Right lobe of liver (tissue), 6 donors: ENCODE measurements around the gene RABGGTB. TPM values are rescaled to one million over a fixed set of nuclear protein-coding genes. Genes with fewer than 3 reads are reported as not detected.
"Not testable (repeated sequence)": the region's sequence is repeated elsewhere in the genome, so short reads cannot be mapped to it uniquely, and the experiment has no call there.

ENCODE experiments used
- ATAC-seq, 4 donors: fragments of 200-7000 bp; cut with Tn5 transposase; one replicate each; pipeline ENCODE4 v1.9.1; 2020; ENCODE audit warnings: mild to moderate bottlenecking in 4 of 4, moderate library complexity in 4 of 4
- DNase-seq, 3 donors: peaks; one replicate each; pipeline ENCODE4 v3.0.0-alpha.2; 2020
- H3K27ac ChIP-seq, 3 donors: fragments of 200-600 bp; one replicate each; pipeline ENCODE4 v1.8.0; 2022
- H3K27me3 ChIP-seq, 2 donors: fragments of 200-600 bp; one replicate each; pipeline ENCODE4 v1.8.0; 2022
- H3K36me3 ChIP-seq, 4 donors: fragments of 200-600 bp; sonication (generic) in 1 of 4; one replicate each; pipeline versions ENCODE4 v1.5.1 to v1.8.0; 2017 to 2022; ENCODE audit warnings: control low read depth in 1 of 4
- H3K4me1 ChIP-seq, 4 donors: fragments of 200-600 bp; sonication (generic) in 1 of 4; one replicate each; pipeline versions ENCODE4 v1.5.1 to v1.8.0; 2017 to 2022; ENCODE audit warnings: control low read depth in 1 of 4
- H3K4me3 ChIP-seq, 3 donors: fragments of 200-600 bp; one replicate each; pipeline ENCODE4 v1.8.0; 2022
- H3K9me3 ChIP-seq, 4 donors: fragments of 200-600 bp; sonication (generic) in 1 of 4; one replicate each; pipeline versions ENCODE4 v1.5.1 to v1.8.0; 2017 to 2022; ENCODE audit warnings: control low read depth in 1 of 4
- CTCF ChIP-seq, 4 donors: fragments of 200-600 bp in 3 of 4; fragments of 450-650 bp in 1 of 4; IDR thresholded peaks; one replicate each; pipeline versions ENCODE4 v1.5.1 to v1.8.0; 2016 to 2022; ENCODE audit warnings: antibody characterized with exemption in 4 of 4, mild to moderate bottlenecking in 2 of 4
- POLR2A ChIP-seq: fragments of 450-650 bp; IDR thresholded peaks from one replicate; pipeline ENCODE4 v1.6.1; 2017; ENCODE audit warnings: antibody characterized with exemption, mild to moderate bottlenecking
- WGBS: methylation state at CpG from one replicate; pipeline ENCODE4 v1.1.6; 2018; ENCODE audit warnings: low coverage, low lambda C conversion rate; ENCODE audit not compliant: insufficient coverage; ENCODE audit errors: missing lambda C conversion rate; 5-methylcytosine and 5-hydroxymethylcytosine counted together
- intact Hi-C, 2 donors: fragments of 100-400 bp; cut with DNase I; formaldehyde crosslinking; loops; one replicate each; pipeline versions ENCODE4 v1.11.2 to v1.14.1; 2022
- total RNA-seq, 6 experiments: library from RNA; depleted of rRNA in 2 of 6; stranded (reverse); fragments of >200 nt in 2 of 6; fragmentation: NEBNext Ultra II Directional in 3 of 6; extraction: Animal tissue kit (Norgen Biotek cat#: 25700) in 3 of 6; gene quantifications; one replicate each; pipeline versions ENCODE4 v1.1.0 to v1.2.4, GENCODE V29; 2016 to 2023
- donor health status: DM: no; HTN: yes; CAD: no.
- donor health status: DM: no; HTN: no; CAD: no.
- donor health status: DM: no; HTN: no; CAD: no.
- donor health status: DM: no; HTN: yes; CAD: no.
- donor health status: DM: no; HTN: yes; CAD: no.

The RABGGTB gene
- total RNA-seq, 6 experiments from 2014 or later: 34.1 to 47.8 (median 41.4) TPM

- no peak overlapping the region for H3K4me3 ChIP-seq
- WGBS: 70% methylated on average over 4 of the region's 6 CpGs
- no peaks in the 10 kb centered on the region for H3K9me3 ChIP-seq
- H3K36me3 ChIP-seq: peaks cover 0 to 44% (median 24%) of the 10 kb centered on the region in 4 donors
- DNase-seq (no peak), ATAC-seq (peak in 1 of 4 donors; percentile 19)
- H3K27me3 ChIP-seq: no peaks in the 10 kb centered on the region
- intact Hi-C loops: no loop called here
- H3K27ac ChIP-seq: no peak overlapping the region
- TF ChIP-seq CTCF (IDR thresholded peaks at IDR 0.05) (no peak), POLR2A (no peak)
- no peaks in the 10 kb centered on the region for H3K4me1 ChIP-seq
Measured at GRCh38 chr1:75797273-75797588, 11.2 kb downstream of the RABGGTB start.

DNA sequence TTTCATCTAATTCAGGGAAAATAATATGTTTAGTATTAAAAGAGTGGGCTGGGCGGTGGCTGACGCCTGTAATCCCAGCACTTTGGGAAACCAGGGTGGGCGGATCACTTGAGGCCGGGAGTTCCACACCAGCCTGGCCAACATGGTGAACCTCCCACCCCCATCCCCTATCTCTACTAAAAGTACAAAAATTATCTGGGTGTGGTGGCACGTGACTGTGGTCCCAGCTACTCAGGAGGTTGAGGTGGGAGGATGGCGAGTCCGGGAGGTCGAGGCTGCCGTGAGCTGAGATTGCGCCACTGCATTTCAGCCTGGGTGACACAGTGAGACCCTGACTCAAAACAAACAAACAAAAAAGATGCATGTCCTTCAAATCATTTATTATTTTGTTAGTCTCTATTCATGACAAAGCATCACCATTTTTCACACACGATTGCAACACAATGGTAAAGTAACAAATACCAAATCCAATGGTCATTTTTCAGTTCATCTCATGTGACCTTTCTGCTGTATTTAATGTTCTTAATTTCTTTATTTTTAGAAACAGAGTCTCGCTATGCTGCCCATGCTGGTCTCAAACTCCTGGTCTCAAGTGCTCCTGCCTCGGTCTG lies 11.7 kb downstream of the RABGGTB start:
- peaks cover 0 to 39% (median 20%) of the 10 kb centered on the region in 4 donors for H3K36me3 ChIP-seq
- WGBS: 83% methylated on average over 6 of the region's 13 CpGs

GRCh38 chr1:75801480-75801879 lies 15.4 kb downstream of the RABGGTB start:
- H3K27ac ChIP-seq, H3K4me3 ChIP-seq, H3K9me3 ChIP-seq, H3K36me3 ChIP-seq, ATAC-seq, H3K4me1 ChIP-seq, intact Hi-C loops, H3K27me3 ChIP-seq, DNase-seq: not testable (repeated sequence)
- WGBS: 100% methylated on average over 1 of the region's 2 CpGs

More for the DNA sequence above, 11.7 kb downstream of the RABGGTB start:
- H3K4me1 ChIP-seq: no peaks in the 10 kb centered on the region
- no peaks in the 10 kb centered on the region for H3K27me3 ChIP-seq
- intact Hi-C loops: no loop called here
- no peak overlapping the region for H3K27ac ChIP-seq
- TF ChIP-seq POLR2A: no peak
- TF ChIP-seq CTCF (IDR thresholded peaks at IDR 0.05): no peak
- H3K9me3 ChIP-seq: no peaks in the 10 kb centered on the region
- DNase-seq (no peak), ATAC-seq (no peak)
- no peak overlapping the region for H3K4me3 ChIP-seq

DNA sequence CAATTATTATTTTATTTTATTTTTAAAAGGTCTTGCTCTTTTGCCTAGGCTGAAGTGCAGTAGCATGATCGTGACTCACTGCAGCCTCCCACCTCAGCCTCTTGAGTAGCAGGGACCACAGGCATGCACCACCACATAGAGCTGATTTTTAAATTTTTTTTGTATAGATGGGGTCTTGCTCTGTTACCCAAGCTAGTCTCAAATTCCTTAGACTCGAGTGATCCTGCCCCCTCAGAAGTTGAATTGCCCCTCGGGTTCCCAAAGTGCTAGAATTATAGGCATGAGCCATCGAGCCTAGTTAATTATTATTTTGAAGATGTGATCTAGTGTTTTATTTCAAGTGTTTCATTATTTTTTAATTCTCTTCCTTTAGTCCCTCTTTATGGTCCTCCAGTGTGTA lies 22.9 kb downstream of the RABGGTB start:
- no peak for ATAC-seq
- Histone ChIP-seq H3K36me3 (no peaks in the 10 kb centered on the region), H3K27me3 (no peaks in the 10 kb centered on the region), H3K4me1 (no peaks in the 10 kb centered on the region), H3K27ac (no peak overlapping the region), H3K4me3 (no peak overlapping the region), H3K9me3 (no peaks in the 10 kb centered on the region)
- no peak for DNase-seq
- TF ChIP-seq CTCF (IDR thresholded peaks at IDR 0.05): no peak
- no peak for TF ChIP-seq POLR2A
- 86% methylated on average over 4 of the region's 4 CpGs for WGBS
- intact Hi-C loops: no loop called here

DNA sequence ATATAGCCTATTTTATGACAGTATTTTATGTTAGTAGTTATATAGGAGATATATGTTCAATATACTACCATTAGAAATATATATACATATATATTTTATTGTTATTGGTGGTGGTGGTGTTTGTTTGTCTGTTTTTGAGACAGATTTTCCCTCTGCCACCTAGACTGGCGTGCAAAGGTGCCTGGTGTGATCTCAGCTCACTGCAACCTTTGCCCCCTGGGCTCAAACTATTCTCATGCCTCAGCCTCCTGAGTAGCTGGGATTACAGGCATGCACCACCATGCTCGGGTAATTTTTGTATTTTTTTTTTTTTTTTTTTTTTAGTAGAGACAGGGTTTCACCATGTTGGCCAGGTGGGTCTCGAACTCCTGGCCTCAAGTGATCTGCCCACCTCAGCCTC lies 24.1 kb downstream of the RABGGTB start:
- DNase-seq, H3K36me3 ChIP-seq, H3K27me3 ChIP-seq, H3K4me3 ChIP-seq, H3K27ac ChIP-seq, H3K9me3 ChIP-seq, intact Hi-C loops, H3K4me1 ChIP-seq: not testable (repeated sequence)
- peak in 1 of 4 donors; percentile 51 for ATAC-seq
- WGBS: 48% methylated on average over 2 of the region's 3 CpGs
